GM12878 (cell line): ENCODE results near the gene SLC45A3. TPM values are rescaled to one million over a fixed set of nuclear protein-coding genes. Genes with fewer than 3 reads are reported as not detected.

Experiments used
- GATAD2B ChIP-seq: fragments of 450-650 bp; conservative IDR thresholded peaks from 2 replicates; pipeline ENCODE4 v1.6.1; 2017; ENCODE audit warnings: low read depth, mild to moderate bottlenecking, moderate library complexity
- IKZF1 ChIP-seq: fragments of 450-650 bp; conservative IDR thresholded peaks from 2 replicates; pipeline ENCODE4 v1.6.1; 2017; ENCODE audit warnings: antibody characterized with exemption, mild to moderate bottlenecking
- NR2F1 ChIP-seq: fragments of 450-650 bp; conservative IDR thresholded peaks from 2 replicates; pipeline ENCODE4 v1.6.1; 2017; ENCODE audit warnings: mild to moderate bottlenecking
- STAT3 ChIP-seq: IDR thresholded peaks from 2 replicates; pipeline ENCODE4 v1.6.1; 2011; ENCODE audit warnings: low read depth, low read length, improper control_type of control experiment
- polyA plus RNA-seq, 11 experiments: library from polyadenylated mRNA; depleted of rRNA in 4 of 11; unstranded in 6 of 11; stranded (reverse) in 5 of 11; fragments of >200 nt; fragmentation: Nextera tagmentation in 4 of 11; fragmentation: Illumina TruSeq in 1 of 11; extraction: Ambion mirVana in 4 of 11; extraction: Trizol in 1 of 11; gene quantifications; 1 replicate in 1 of 11; 2 replicates in 10 of 11; pipeline versions ENCODE4 v1.2.1 to v1.2.3, GENCODE V29; 2011 to 2016; ENCODE audit warnings: inconsistent platforms in 2 of 11, missing spikeins in 2 of 11, low read depth in 1 of 11
- total RNA-seq, 4 experiments: library from RNA; depleted of rRNA in 3 of 4; stranded (reverse); fragments of >200 nt in 3 of 4; fragmentation: Illumina TruSeq in 1 of 4; extraction: Trizol in 1 of 4; gene quantifications; 2 replicates each; pipeline versions ENCODE4 v1.2.1 to v1.2.3, GENCODE V29; 2013 to 2021
- TF ChIP-seq, protein P1 (sequence below): fragments of 150-350 bp; IDR thresholded peaks from 2 replicates; pipeline ENCODE4 v1.6.1; 2016; ENCODE audit warnings: low read depth, low read length
- TF ChIP-seq, protein P2 (sequence below): fragments of 450-650 bp; conservative IDR thresholded peaks from 2 replicates; pipeline ENCODE4 v1.6.1; 2017; ENCODE audit warnings: mild to moderate bottlenecking, moderate library complexity
- TF ChIP-seq, protein P3 (sequence below): fragments of 450-650 bp; IDR thresholded peaks from 2 replicates; pipeline ENCODE4 v1.6.1; 2016; ENCODE audit warnings: mild to moderate bottlenecking
- TF ChIP-seq, protein P4 (sequence below): fragments of 450-650 bp; IDR thresholded peaks from 2 replicates; pipeline ENCODE4 v1.6.1; 2017; ENCODE audit warnings: mild to moderate bottlenecking

SLC45A3 gene
- total and polyA plus RNA-seq, 10 of the 15 experiments (the other 5 are each of a cell fraction or from before 2014, with no cell fraction given) = 0.26 to 10.3 (median 4.1) TPM

DNA sequence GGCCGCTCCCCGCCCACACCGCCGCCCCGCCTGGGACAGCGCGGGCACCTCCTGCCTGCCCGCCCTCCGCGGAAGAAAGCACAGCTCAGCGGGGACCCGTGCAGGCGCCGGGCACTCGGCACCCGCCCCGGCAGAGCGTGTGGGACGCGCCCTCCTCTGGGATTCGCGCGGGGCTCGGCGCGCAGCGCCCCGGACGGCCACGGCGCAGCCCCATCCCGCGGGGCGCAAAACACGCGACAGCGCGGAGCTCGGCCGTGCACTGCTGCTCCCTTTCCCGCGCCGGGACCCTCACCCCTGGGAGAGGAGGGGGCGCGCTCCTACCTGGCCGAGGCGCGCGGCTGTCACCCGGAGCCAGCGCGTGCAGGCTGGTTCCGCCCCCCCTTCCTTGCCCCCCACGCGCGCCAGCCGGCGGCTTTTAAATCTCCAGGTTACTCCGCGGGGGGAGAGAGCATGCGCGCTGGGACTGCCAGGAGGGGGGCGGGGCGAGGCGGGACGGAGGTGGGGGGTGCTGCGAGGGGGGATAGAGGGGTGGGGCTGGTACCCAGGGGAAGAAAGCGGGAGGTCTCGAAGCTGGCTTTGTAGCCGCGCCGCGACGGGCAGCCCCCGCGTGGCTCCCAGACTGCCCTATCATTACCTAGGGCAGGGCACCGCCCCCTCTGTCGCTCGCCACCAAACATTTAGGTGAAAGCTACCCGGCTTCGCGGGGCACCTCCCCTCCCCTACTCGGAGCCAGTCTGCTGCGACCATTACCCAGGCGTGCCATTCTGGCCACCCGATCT lies at the start of gene SLC45A3 (continued):
- TF ChIP-seq, protein P1, sequence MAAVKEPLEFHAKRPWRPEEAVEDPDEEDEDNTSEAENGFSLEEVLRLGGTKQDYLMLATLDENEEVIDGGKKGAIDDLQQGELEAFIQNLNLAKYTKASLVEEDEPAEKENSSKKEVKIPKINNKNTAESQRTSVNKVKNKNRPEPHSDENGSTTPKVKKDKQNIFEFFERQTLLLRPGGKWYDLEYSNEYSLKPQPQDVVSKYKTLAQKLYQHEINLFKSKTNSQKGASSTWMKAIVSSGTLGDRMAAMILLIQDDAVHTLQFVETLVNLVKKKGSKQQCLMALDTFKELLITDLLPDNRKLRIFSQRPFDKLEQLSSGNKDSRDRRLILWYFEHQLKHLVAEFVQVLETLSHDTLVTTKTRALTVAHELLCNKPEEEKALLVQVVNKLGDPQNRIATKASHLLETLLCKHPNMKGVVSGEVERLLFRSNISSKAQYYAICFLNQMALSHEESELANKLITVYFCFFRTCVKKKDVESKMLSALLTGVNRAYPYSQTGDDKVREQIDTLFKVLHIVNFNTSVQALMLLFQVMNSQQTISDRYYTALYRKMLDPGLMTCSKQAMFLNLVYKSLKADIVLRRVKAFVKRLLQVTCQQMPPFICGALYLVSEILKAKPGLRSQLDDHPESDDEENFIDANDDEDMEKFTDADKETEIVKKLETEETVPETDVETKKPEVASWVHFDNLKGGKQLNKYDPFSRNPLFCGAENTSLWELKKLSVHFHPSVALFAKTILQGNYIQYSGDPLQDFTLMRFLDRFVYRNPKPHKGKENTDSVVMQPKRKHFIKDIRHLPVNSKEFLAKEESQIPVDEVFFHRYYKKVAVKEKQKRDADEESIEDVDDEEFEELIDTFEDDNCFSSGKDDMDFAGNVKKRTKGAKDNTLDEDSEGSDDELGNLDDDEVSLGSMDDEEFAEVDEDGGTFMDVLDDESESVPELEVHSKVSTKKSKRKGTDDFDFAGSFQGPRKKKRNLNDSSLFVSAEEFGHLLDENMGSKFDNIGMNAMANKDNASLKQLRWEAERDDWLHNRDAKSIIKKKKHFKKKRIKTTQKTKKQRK = no peak
- TF ChIP-seq, protein P2, sequence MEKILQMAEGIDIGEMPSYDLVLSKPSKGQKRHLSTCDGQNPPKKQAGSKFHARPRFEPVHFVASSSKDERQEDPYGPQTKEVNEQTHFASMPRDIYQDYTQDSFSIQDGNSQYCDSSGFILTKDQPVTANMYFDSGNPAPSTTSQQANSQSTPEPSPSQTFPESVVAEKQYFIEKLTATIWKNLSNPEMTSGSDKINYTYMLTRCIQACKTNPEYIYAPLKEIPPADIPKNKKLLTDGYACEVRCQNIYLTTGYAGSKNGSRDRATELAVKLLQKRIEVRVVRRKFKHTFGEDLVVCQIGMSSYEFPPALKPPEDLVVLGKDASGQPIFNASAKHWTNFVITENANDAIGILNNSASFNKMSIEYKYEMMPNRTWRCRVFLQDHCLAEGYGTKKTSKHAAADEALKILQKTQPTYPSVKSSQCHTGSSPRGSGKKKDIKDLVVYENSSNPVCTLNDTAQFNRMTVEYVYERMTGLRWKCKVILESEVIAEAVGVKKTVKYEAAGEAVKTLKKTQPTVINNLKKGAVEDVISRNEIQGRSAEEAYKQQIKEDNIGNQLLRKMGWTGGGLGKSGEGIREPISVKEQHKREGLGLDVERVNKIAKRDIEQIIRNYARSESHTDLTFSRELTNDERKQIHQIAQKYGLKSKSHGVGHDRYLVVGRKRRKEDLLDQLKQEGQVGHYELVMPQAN = peak; percentile 65
- TF ChIP-seq STAT3 (no peak), NR2F1 (peak; percentile 50; the same call in 1 of the 2 replicates), IKZF1 (peak; percentile 77), GATAD2B (peak; percentile 82)
- TF ChIP-seq, protein P3, sequence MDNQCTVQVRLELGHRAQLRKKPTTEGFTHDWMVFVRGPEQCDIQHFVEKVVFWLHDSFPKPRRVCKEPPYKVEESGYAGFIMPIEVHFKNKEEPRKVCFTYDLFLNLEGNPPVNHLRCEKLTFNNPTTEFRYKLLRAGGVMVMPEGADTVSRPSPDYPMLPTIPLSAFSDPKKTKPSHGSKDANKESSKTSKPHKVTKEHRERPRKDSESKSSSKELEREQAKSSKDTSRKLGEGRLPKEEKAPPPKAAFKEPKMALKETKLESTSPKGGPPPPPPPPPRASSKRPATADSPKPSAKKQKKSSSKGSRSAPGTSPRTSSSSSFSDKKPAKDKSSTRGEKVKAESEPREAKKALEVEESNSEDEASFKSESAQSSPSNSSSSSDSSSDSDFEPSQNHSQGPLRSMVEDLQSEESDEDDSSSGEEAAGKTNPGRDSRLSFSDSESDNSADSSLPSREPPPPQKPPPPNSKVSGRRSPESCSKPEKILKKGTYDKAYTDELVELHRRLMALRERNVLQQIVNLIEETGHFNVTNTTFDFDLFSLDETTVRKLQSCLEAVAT = no peak
- TF ChIP-seq, protein P4, sequence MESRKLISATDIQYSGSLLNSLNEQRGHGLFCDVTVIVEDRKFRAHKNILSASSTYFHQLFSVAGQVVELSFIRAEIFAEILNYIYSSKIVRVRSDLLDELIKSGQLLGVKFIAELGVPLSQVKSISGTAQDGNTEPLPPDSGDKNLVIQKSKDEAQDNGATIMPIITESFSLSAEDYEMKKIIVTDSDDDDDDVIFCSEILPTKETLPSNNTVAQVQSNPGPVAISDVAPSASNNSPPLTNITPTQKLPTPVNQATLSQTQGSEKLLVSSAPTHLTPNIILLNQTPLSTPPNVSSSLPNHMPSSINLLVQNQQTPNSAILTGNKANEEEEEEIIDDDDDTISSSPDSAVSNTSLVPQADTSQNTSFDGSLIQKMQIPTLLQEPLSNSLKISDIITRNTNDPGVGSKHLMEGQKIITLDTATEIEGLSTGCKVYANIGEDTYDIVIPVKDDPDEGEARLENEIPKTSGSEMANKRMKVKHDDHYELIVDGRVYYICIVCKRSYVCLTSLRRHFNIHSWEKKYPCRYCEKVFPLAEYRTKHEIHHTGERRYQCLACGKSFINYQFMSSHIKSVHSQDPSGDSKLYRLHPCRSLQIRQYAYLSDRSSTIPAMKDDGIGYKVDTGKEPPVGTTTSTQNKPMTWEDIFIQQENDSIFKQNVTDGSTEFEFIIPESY = no peak
